ENCODE measurements around the gene MAP3K1. TPM values are rescaled to one million over a fixed set of nuclear protein-coding genes. Genes with fewer than 3 reads are reported as not detected.

MAP3K1 gene
- total RNA-seq, 1 experiment from 2014 or later: 26.1 TPM

DNA sequence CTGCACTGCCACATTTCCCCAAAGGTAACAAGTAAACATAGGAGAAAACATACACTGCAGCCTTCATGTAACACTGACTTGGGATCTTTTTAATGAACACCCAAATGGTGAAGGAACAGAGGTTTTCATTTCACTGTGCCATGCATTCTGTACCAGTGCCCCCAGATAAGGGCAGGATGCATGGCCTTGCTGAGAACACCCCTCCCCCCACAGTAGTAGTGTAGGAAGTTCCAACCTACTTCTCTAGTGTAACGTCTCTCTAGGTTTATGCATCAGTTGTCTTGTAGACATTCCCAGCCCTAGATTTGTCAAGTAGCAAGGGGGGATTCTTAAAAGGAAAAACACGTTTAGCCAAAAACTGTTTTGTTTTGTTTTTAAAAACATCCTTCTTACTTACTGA is 29.9 kb downstream of the MAP3K1 start:
- DNase-seq: no peak
- no peak overlapping the region for H3K27ac ChIP-seq
- CTCF ChIA-PET: interaction anchor here (0.5 to 0.7 kb wide), 2 partner anchors 19 to 328 kb away, joined by 5 to 9 read pairs; no protein-coding TSS in a partner anchor
- no peaks in the 10 kb centered on the region for H3K36me3 ChIP-seq (ENCODE audit: low read depth)
- POLR2A ChIA-PET (ENCODE audit: unreplicated experiment): no interaction called here
- peaks cover 13% of the 10 kb centered on the region; the same call in 1 of the 2 replicates for H4K20me1 ChIP-seq (ENCODE audit: insufficient read depth)
- H3K27me3 ChIP-seq (ENCODE audit: insufficient read depth, low read depth): no peaks in the 10 kb centered on the region
- H3K4me1 ChIP-seq (replicated peaks; ENCODE audit: insufficient read depth): no peaks in the 10 kb centered on the region; the same call in 1 of the 2 replicates
- no peak overlapping the region for H3K4me2 ChIP-seq
- H3K9me2 ChIP-seq (ENCODE audit: insufficient read depth): no peaks in the 10 kb centered on the region
- H2AFZ ChIP-seq: no peak overlapping the region
- H3K9me3 ChIP-seq (ENCODE audit: insufficient read depth, low read depth): no peaks in the 10 kb centered on the region
- no peak overlapping the region for H3K4me3 ChIP-seq
- TF ChIP-seq, protein P1, sequence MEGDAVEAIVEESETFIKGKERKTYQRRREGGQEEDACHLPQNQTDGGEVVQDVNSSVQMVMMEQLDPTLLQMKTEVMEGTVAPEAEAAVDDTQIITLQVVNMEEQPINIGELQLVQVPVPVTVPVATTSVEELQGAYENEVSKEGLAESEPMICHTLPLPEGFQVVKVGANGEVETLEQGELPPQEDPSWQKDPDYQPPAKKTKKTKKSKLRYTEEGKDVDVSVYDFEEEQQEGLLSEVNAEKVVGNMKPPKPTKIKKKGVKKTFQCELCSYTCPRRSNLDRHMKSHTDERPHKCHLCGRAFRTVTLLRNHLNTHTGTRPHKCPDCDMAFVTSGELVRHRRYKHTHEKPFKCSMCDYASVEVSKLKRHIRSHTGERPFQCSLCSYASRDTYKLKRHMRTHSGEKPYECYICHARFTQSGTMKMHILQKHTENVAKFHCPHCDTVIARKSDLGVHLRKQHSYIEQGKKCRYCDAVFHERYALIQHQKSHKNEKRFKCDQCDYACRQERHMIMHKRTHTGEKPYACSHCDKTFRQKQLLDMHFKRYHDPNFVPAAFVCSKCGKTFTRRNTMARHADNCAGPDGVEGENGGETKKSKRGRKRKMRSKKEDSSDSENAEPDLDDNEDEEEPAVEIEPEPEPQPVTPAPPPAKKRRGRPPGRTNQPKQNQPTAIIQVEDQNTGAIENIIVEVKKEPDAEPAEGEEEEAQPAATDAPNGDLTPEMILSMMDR (conservative IDR thresholded peaks at IDR 0.05): no peak
- TF ChIP-seq EZH2 (IDR thresholded peaks at IDR 0.05; ENCODE audit: low read depth): no peak
- peaks cover 100% of the 10 kb centered on the region for H3K79me2 ChIP-seq (ENCODE audit: low read depth)
- no TSS peak for BruUV-seq (replicated peaks)
- no peaks in the 10 kb centered on the region for H3F3A ChIP-seq (ENCODE audit: insufficient read depth, low read depth)
- intact Hi-C loops (cut with micrococcal nuclease; ENCODE audit: unreplicated experiment): no loop called here

DNA sequence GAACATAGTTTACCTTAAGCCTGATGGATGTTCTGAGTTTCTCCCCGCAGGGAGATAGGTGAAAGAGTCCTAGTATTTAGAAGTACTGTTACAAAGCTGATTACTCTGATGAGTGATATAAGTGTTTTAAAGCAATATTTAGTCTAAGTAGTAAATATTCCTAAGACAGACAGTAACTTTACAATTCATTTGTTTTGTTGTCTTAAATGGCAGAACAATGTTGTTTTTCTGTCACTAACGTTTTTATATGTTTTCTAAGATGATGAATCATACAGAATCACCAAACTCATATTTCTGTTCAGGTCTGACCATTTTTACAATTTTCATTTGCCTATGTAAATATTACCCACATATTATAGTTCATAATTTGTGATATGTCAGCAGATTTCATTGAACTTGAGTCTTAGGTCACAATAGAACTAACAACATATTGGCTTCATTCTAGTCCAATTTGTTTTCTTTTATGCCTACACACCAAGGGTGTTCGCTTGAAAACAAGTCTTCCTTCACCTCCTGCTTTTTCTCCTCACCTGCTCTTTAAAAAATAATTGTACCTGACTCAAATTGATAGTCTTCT is 30.6 kb downstream of the MAP3K1 start:
- BruUV-seq (replicated peaks): no TSS peak
- no peak overlapping the region for H3K4me2 ChIP-seq
- no peaks in the 10 kb centered on the region for H3K27me3 ChIP-seq (ENCODE audit: insufficient read depth, low read depth)
- CTCF ChIA-PET: no interaction called here
- POLR2A ChIA-PET (ENCODE audit: unreplicated experiment): no interaction called here
- H3F3A ChIP-seq (ENCODE audit: insufficient read depth, low read depth): 0 out of 2 replicates have a peak, but pooled peaks cover 1% of the 10 kb centered on the region
- H3K36me3 ChIP-seq (ENCODE audit: low read depth): no peaks in the 10 kb centered on the region
- intact Hi-C loops (cut with micrococcal nuclease; ENCODE audit: unreplicated experiment): no loop called here
- H3K4me1 ChIP-seq (replicated peaks; ENCODE audit: insufficient read depth): no peaks in the 10 kb centered on the region; the same call in 1 of the 2 replicates
- H2AFZ ChIP-seq: no peak overlapping the region
- no peak for TF ChIP-seq EZH2 (IDR thresholded peaks at IDR 0.05; ENCODE audit: low read depth)
- TF ChIP-seq, protein P1 (conservative IDR thresholded peaks at IDR 0.05): no peak
- H3K79me2 ChIP-seq (ENCODE audit: low read depth): peaks cover 100% of the 10 kb centered on the region
- no peaks in the 10 kb centered on the region for H3K9me3 ChIP-seq (ENCODE audit: insufficient read depth, low read depth)
- H3K9me2 ChIP-seq (ENCODE audit: insufficient read depth): no peaks in the 10 kb centered on the region
- no peak overlapping the region for H3K4me3 ChIP-seq
- DNase-seq: no peak
- H4K20me1 ChIP-seq (ENCODE audit: insufficient read depth): peaks cover 18% of the 10 kb centered on the region; the same call in 1 of the 2 replicates
- no peak overlapping the region for H3K27ac ChIP-seq

GRCh38 chr5:56848206-56848605 is 32.9 kb downstream of the MAP3K1 start:
- Histone ChIP-seq H3K4me3 (no peak overlapping the region), H3F3A (ENCODE audit: insufficient read depth, low read depth) (peaks cover 4% of the 10 kb centered on the region; the same call in 1 of the 2 replicates), H3K27me3 (ENCODE audit: insufficient read depth, low read depth) (no peaks in the 10 kb centered on the region), H2AFZ (no peak overlapping the region), H3K79me2 (ENCODE audit: low read depth) (peaks cover 100% of the 10 kb centered on the region), H3K4me1 (replicated peaks; ENCODE audit: insufficient read depth) (peaks cover 3% of the 10 kb centered on the region; the same call in 1 of the 2 replicates), H3K9me3 (ENCODE audit: insufficient read depth, low read depth) (no peaks in the 10 kb centered on the region), H3K27ac (no peak overlapping the region), H4K20me1 (ENCODE audit: insufficient read depth) (peaks cover 21% of the 10 kb centered on the region; the same call in 1 of the 2 replicates), H3K9me2 (ENCODE audit: insufficient read depth) (no peaks in the 10 kb centered on the region), H3K4me2 (no peak overlapping the region), H3K36me3 (ENCODE audit: low read depth) (no peaks in the 10 kb centered on the region)
- intact Hi-C loops (cut with micrococcal nuclease; ENCODE audit: unreplicated experiment): no loop called here
- TF ChIP-seq EZH2 (IDR thresholded peaks at IDR 0.05; ENCODE audit: low read depth): no peak
- TF ChIP-seq, protein P1 (conservative IDR thresholded peaks at IDR 0.05): no peak
- ChIA-PET CTCF (no interaction called here), POLR2A (ENCODE audit: unreplicated experiment) (no interaction called here)
- BruUV-seq (replicated peaks): no TSS peak
- no peak for DNase-seq
